B cell (primary cell): Measurements from ENCODE around the gene APOL2. TPM values are rescaled to one million over a fixed set of nuclear protein-coding genes. Genes with fewer than 3 reads are reported as not detected.

ENCODE experiments used
- ATAC-seq: fragments of 200-7000 bp; cut with Tn5 transposase; one replicate; pipeline ENCODE4 v1.10.0; 2021; ENCODE audit warnings: low read depth, mild to moderate bottlenecking, moderate number of reproducible peaks, moderate library complexity
- CTCF ChIA-PET: fragments of 350-600 bp; sonication (Branson Sonifier 250); formaldehyde crosslinking; loops from one replicate; lab custom pipeline; 2021; ENCODE audit warnings: antibody characterized with exemption, inconsistent platforms; lab: Charles Lee
- POLR2A ChIA-PET: fragments of 350-600 bp; sonication (Branson Sonifier 250); formaldehyde crosslinking; loops from one replicate; lab custom pipeline; 2021; ENCODE audit warnings: antibody characterized with exemption; lab: Charles Lee
- DNase-seq: peaks from one replicate; pipeline ENCODE4 v3.0.0; 2013
- H2AFZ ChIP-seq: 2 replicates; pipeline ENCODE4 v1.6.1; 2012; ENCODE audit warnings: mild to moderate bottlenecking, low read depth, low read length; ENCODE audit not compliant: insufficient read depth, poor library complexity, severe bottlenecking
- H3K27ac ChIP-seq, 2 donors: 1 replicate in 1 of 2; 2 replicates in 1 of 2; pipeline ENCODE4 v1.5.1; 2012 to 2013; ENCODE audit warnings: low read length in 2 of 2, mild to moderate bottlenecking in 2 of 2, moderate library complexity in 1 of 2
- H3K27me3 ChIP-seq, 4 experiments: fragments of 200-600 bp in 1 of 4; sonication (generic) in 1 of 4; replicated peaks in 1 of 4; 1 replicate in 2 of 4; 2 replicates in 2 of 4; pipeline versions ENCODE4 v1.6.1 to v1.7.0; 2013 to 2016; ENCODE audit warnings: low read length in 3 of 4, mild to moderate bottlenecking in 2 of 4, mixed read lengths in 1 of 4, moderate library complexity in 1 of 4; ENCODE audit not compliant: insufficient read depth in 4 of 4, control insufficient read depth in 3 of 4; ENCODE audit errors: control extremely low read depth in 1 of 4
- H3K36me3 ChIP-seq, 2 experiments: replicated peaks in 1 of 2; 1 replicate in 1 of 2; 2 replicates in 1 of 2; pipeline versions ENCODE4 v1.6.1 to v1.7.1; 2013; ENCODE audit warnings: low read length in 1 of 2; ENCODE audit not compliant: insufficient read depth in 2 of 2, control insufficient read depth in 1 of 2; ENCODE audit errors: control extremely low read depth in 1 of 2, extremely low read depth in 1 of 2
- H3K4me1 ChIP-seq, 2 donors: fragments of 200-600 bp in 1 of 2; sonication (generic) in 1 of 2; 1 replicate in 1 of 2; 2 replicates in 1 of 2; pipeline versions ENCODE4 v1.5.1 to v1.6.1; 2013 to 2017; ENCODE audit warnings: low read length in 2 of 2; ENCODE audit not compliant: control insufficient read depth in 2 of 2, insufficient read depth in 2 of 2
- H3K4me2 ChIP-seq: replicated peaks from 2 replicates; pipeline ENCODE3; 2012; ENCODE audit warnings: mild to moderate bottlenecking, low read depth, low read length; ENCODE audit not compliant: poor library complexity, severe bottlenecking
- H3K4me3 ChIP-seq, 5 experiments: fragments of 200-600 bp in 1 of 5; sonication (generic) in 1 of 5; 1 replicate in 3 of 5; 2 replicates in 2 of 5; pipeline versions ENCODE4 v1.5.1 to v1.7.0; 2011 to 2016; ENCODE audit warnings: low read length in 4 of 5, mild to moderate bottlenecking in 4 of 5, low read depth in 2 of 5, control low read depth in 1 of 5, moderate library complexity in 1 of 5; ENCODE audit not compliant: insufficient read depth in 1 of 5; ENCODE audit errors: control extremely low read depth in 1 of 5, extremely low read depth in 1 of 5
- H3K79me2 ChIP-seq: fragments of 200-600 bp; sonication (generic); one replicate; pipeline ENCODE4 v1.6.0; 2016; ENCODE audit warnings: low read length; ENCODE audit not compliant: control insufficient read depth, insufficient read depth
- H3K9ac ChIP-seq: fragments of 200-600 bp; sonication (generic); 2 replicates; pipeline ENCODE4 v1.6.1; 2017; ENCODE audit warnings: mild to moderate bottlenecking, low read length, moderate library complexity
- H3K9me3 ChIP-seq, 3 donors: one replicate each; pipeline versions ENCODE4 v1.6.1 to v1.7.1; 2013; ENCODE audit warnings: low read length in 2 of 3; ENCODE audit not compliant: control insufficient read depth in 2 of 3, insufficient read depth in 1 of 3; ENCODE audit errors: control extremely low read depth in 1 of 3
- H4K20me1 ChIP-seq: 2 replicates; pipeline ENCODE4 v1.6.0; 2012; ENCODE audit warnings: mild to moderate bottlenecking, low read length; ENCODE audit not compliant: insufficient read depth, control insufficient read depth, poor library complexity, severe bottlenecking
- H3K27ac Mint-ChIP-seq: one replicate; pipeline ENCODE4 v1.8.0; 2021; ENCODE audit warnings: mixed read lengths
- H3K27me3 Mint-ChIP-seq: one replicate; pipeline ENCODE4 v1.8.0; 2021; ENCODE audit warnings: mixed read lengths
- H3K4me1 Mint-ChIP-seq: one replicate; pipeline ENCODE4 v1.8.0; 2021; ENCODE audit warnings: mixed read lengths
- H3K4me3 Mint-ChIP-seq: one replicate; pipeline ENCODE4 v1.8.0; 2021; ENCODE audit warnings: mixed read lengths
- H3K9me3 Mint-ChIP-seq: one replicate; pipeline ENCODE4 v1.8.0; 2022; ENCODE audit warnings: mixed read lengths; ENCODE audit not compliant: insufficient read depth
- CTCF ChIP-seq: fragments of 200-600 bp; IDR thresholded peaks from one replicate; pipeline ENCODE4 v1.8.0; 2022; ENCODE audit warnings: antibody characterized with exemption, mild to moderate bottlenecking
- EZH2 ChIP-seq: IDR thresholded peaks from 2 replicates; pipeline ENCODE4 v1.6.1; 2012; ENCODE audit warnings: borderline replicate concordance, low read depth, mild to moderate bottlenecking, moderate library complexity, low read length; ENCODE audit not compliant: insufficient read depth, poor library complexity, severe bottlenecking
- WGBS: methylation state at CpG from one replicate; pipeline ENCODE4 v1.1.5; 2013; ENCODE audit warnings: missing lambda C conversion rate; ENCODE audit not compliant: insufficient coverage; 5-methylcytosine and 5-hydroxymethylcytosine counted together
- intact Hi-C: fragments of 100-400 bp; cut with micrococcal nuclease; formaldehyde crosslinking; loops from one replicate; pipeline ENCODE4 v1.10.0; 2022
- polyA plus RNA-seq: library from polyadenylated mRNA; depleted of rRNA; stranded (reverse); fragments of >200 nt; gene quantifications from 2 replicates; pipeline ENCODE4 v1.2.3, GENCODE V29; 2012
- total RNA-seq, 2 donors: library from RNA; stranded (reverse); fragments of 120-200 nt in 1 of 2; gene quantifications; 1 replicate in 1 of 2; 2 replicates in 1 of 2; pipeline versions ENCODE4 v1.2.3 to v1.2.4, GENCODE V29; 2013 to 2022

APOL2 gene
- total and polyA plus RNA-seq, 2 donors (not counting 1 experiment from before 2014, with no cell fraction given) = 29.4 to 60.6 TPM

- no peak for ATAC-seq
- Histone ChIP-seq H3K27me3 (no peaks in the 10 kb centered on the region), H3K4me2 (no peak overlapping the region), H3K4me3 (no peak overlapping the region), H3K9me3 (no peaks in the 10 kb centered on the region), H3K4me1 (no peaks in the 10 kb centered on the region), H2AFZ (no peak overlapping the region), H3K9ac (no peak overlapping the region), H3K79me2 (no peaks in the 10 kb centered on the region), H3K36me3 (peaks cover 3 to 30% of the 10 kb centered on the region in 2 experiments), H3K27ac (no peak overlapping the region), H4K20me1 (no peaks in the 10 kb centered on the region)
- Mint-ChIP-seq H3K27me3 (no peaks in the 10 kb centered on the region), H3K4me1 (peaks cover 5% of the 10 kb centered on the region), H3K4me3 (no peak overlapping the region), H3K9me3 (no peaks in the 10 kb centered on the region), H3K27ac (no peak overlapping the region)
- POLR2A ChIA-PET = no interaction called here
- no peak for DNase-seq
- CTCF ChIA-PET = interaction anchor here (1.8 kb wide), 1 partner anchor 13 kb away, joined by 4 read pairs; the partner anchor contains the start of gene APOL2
- no peak for TF ChIP-seq EZH2
- TF ChIP-seq CTCF = no peak
- 100% methylated on average over 3 of the region's 5 CpGs for WGBS
- intact Hi-C loops = no loop called here
Measured at GRCh38 chr22:36226189-36226588, 13.1 kb downstream of the APOL2 start.

- H2AFZ ChIP-seq = no peak overlapping the region
- H3K4me2 ChIP-seq = no peak overlapping the region
- no peak overlapping the region for H3K27ac Mint-ChIP-seq
- H3K9me3 Mint-ChIP-seq = no peaks in the 10 kb centered on the region
- no peak overlapping the region for H3K27ac ChIP-seq
- peaks cover 5% of the 10 kb centered on the region for H3K4me1 Mint-ChIP-seq
- WGBS = 90% methylated on average over 9 of the region's 9 CpGs
- no peaks in the 10 kb centered on the region for H4K20me1 ChIP-seq
- no peak overlapping the region for H3K4me3 ChIP-seq
- no peaks in the 10 kb centered on the region for H3K9me3 ChIP-seq
- ChIA-PET CTCF (interaction anchor here (1.8 kb wide), 1 partner anchor 14 kb away, joined by 4 read pairs; the partner anchor contains the start of gene APOL2), POLR2A (no interaction called here)
- ATAC-seq (no peak), DNase-seq (no peak)
- H3K36me3 ChIP-seq = peaks cover 3 to 24% of the 10 kb centered on the region in 2 experiments
- no peaks in the 10 kb centered on the region for H3K79me2 ChIP-seq
- H3K4me3 Mint-ChIP-seq = no peak overlapping the region
- intact Hi-C loops = no loop called here
- no peak overlapping the region for H3K9ac ChIP-seq
- TF ChIP-seq CTCF (no peak), EZH2 (no peak)
- no peaks in the 10 kb centered on the region for H3K4me1 ChIP-seq
- peaks cover under 1% of the 10 kb centered on the region for H3K27me3 Mint-ChIP-seq
- peaks cover 0 to 3% (median 0%) of the 10 kb centered on the region in 4 experiments for H3K27me3 ChIP-seq
Measured at GRCh38 chr22:36225333-36225922, 13.9 kb downstream of the APOL2 start.
